ENCODE measurements around the gene PRELP.
A peak's percentile ranks its signal among the peaks of the same experiment; 100 is the strongest.

Gene PRELP

GRCh38 chr1:203499643-203500278, 24.2 kb downstream of the PRELP start:
- no peak for DNase-seq

GRCh38 chr1:203500279-203500678, 24.7 kb downstream of the PRELP start:
- intact Hi-C loops (cut with DNase I), result no loop called here
- DNase-seq, result no peak

More at GRCh38 chr1:203499643-203500278, 24.2 kb downstream of the PRELP start:
- intact Hi-C loops (cut with DNase I), result no loop called here

- peak in 11 of 42 donors; percentile 30 to 77 (median 57) for DNase-seq
- intact Hi-C loops (cut with DNase I), result loop anchor here (2.0 kb wide), 1 partner anchor 199 kb away; no protein-coding TSS in a partner anchor
These were observed 28.2 kb downstream of the PRELP start for GRCh38 chr1:203503836-203504235.

- intact Hi-C loops (cut with DNase I), result loop anchor here (2.0 to 5.0 kb wide), 2 partner anchors 123 to 198 kb away; partner anchors contain the start of gene ATP2B4
- DNase-seq, result peak; percentile 51 to 94 (median 83)
These were observed 29.0 kb downstream of the PRELP start for GRCh38 chr1:203504400-203505250.

GRCh38 chr1:203505526-203506204, 30.1 kb downstream of the PRELP start:
- intact Hi-C loops (cut with DNase I), result loop anchor here (2.0 to 5.0 kb wide), 2 partner anchors 122 to 197 kb away; partner anchors contain the start of gene ATP2B4
- DNase-seq, result no peak

- DNase-seq, result peak in 4 of 42 donors; percentile 26 to 43 (median 40)
- intact Hi-C loops (cut with DNase I), result loop anchor here (5.0 kb wide), 1 partner anchor 120 kb away; the partner anchor contains the start of gene ATP2B4
These were observed 31.4 kb downstream of the PRELP start for GRCh38 chr1:203506858-203507626.

- DNase-seq, result no peak
- intact Hi-C loops (cut with DNase I), result loop anchor here (5.0 kb wide), 1 partner anchor 120 kb away; the partner anchor contains the start of gene ATP2B4
These were observed 32.2 kb downstream of the PRELP start for GRCh38 chr1:203507759-203508158.

GRCh38 chr1:203508463-203509073, 33.0 kb downstream of the PRELP start:
- DNase-seq, result no peak
- intact Hi-C loops (cut with DNase I), result loop anchor here (5.0 kb wide), 1 partner anchor 119 kb away; the partner anchor contains the start of gene ATP2B4

GRCh38 chr1:203509135-203509534, 33.5 kb downstream of the PRELP start:
- intact Hi-C loops (cut with DNase I), result loop anchor here (5.0 kb wide), 1 partner anchor 118 kb away; the partner anchor contains the start of gene ATP2B4
- no peak for DNase-seq

- intact Hi-C loops (cut with DNase I), result no loop called here
- no peak for DNase-seq
These were observed 35.9 kb downstream of the PRELP start for GRCh38 chr1:203511513-203511912.

- no peak for DNase-seq
- intact Hi-C loops (cut with DNase I), result no loop called here
These were observed 36.3 kb downstream of the PRELP start for GRCh38 chr1:203511930-203512329.

- DNase-seq, result no peak
- intact Hi-C loops (cut with DNase I), result no loop called here
These were observed 36.9 kb downstream of the PRELP start for GRCh38 chr1:203512517-203512847.

GRCh38 chr1:203512848-203513584, 37.4 kb downstream of the PRELP start:
- peak in 24 of 42 donors; percentile 29 to 80 (median 56) for DNase-seq
- intact Hi-C loops (cut with DNase I), result no loop called here

GRCh38 chr1:203513585-203514031, 38.0 kb downstream of the PRELP start:
- DNase-seq, result no peak
- intact Hi-C loops (cut with DNase I), result no loop called here

- intact Hi-C loops (cut with DNase I), result no loop called here
- no peak for DNase-seq
These were observed 40.6 kb downstream of the PRELP start for GRCh38 chr1:203516184-203516583.

GRCh38 chr1:203516906-203517305, 41.3 kb downstream of the PRELP start:
- DNase-seq, result peak in 2 of 42 donors; percentile 44 to 48
- intact Hi-C loops (cut with DNase I), result no loop called here

GRCh38 chr1:203517426-203518110, 42.0 kb downstream of the PRELP start:
- peak in 9 of 42 donors; percentile 33 to 66 (median 46) for DNase-seq
- intact Hi-C loops (cut with DNase I), result no loop called here

Measured in head of caudate nucleus (tissue), 42 donors.